SK-N-SH treated with all-trans-retinoic acid at 6 μM for 48 hours (cell line): ENCODE data around the gene PIK3R5.

Experiments
- ATAC-seq: fragments of 200-7000 bp; cut with Tn5 transposase; 3 replicates; pipeline ENCODE4 v1.9.1; 2020; ENCODE audit warnings: mild to moderate bottlenecking, moderate library complexity
- ARNTL ChIP-seq: fragments of 450-650 bp; formaldehyde crosslinking; IDR thresholded peaks from 2 replicates; pipeline ENCODE4 v1.5.0; 2020; ENCODE audit warnings: low read depth, mild to moderate bottlenecking, moderate library complexity, borderline replicate concordance
- BACH2 ChIP-seq: fragments of 250-450 bp; sonication (Bioruptor Pico); IDR thresholded peaks from 2 replicates; pipeline ENCODE4 v1.9.0; 2021; ENCODE audit warnings: mild to moderate bottlenecking, borderline replicate concordance
- CSDC2 ChIP-seq: fragments of 250-450 bp; sonication (Bioruptor Pico); IDR thresholded peaks from 2 replicates; pipeline ENCODE4 v1.5.0; 2020; ENCODE audit warnings: mild to moderate bottlenecking, moderate library complexity
- GLIS3 ChIP-seq: fragments of 250-450 bp; sonication (Bioruptor Pico); IDR thresholded peaks from 2 replicates; pipeline ENCODE4 v1.5.0; 2020; ENCODE audit warnings: mild to moderate bottlenecking, moderate library complexity
- ISL1 ChIP-seq: fragments of 250-450 bp; sonication (Bioruptor Pico); IDR thresholded peaks from 2 replicates; pipeline ENCODE4 v2.1.2; 2022; ENCODE audit warnings: mild to moderate bottlenecking, moderate library complexity
- PPARA ChIP-seq: fragments of 250-450 bp; sonication (Bioruptor Pico); IDR thresholded peaks from 2 replicates; pipeline ENCODE4 v1.5.0; 2020; ENCODE audit warnings: mild to moderate bottlenecking, borderline replicate concordance
- SNAI2 ChIP-seq: fragments of 250-450 bp; sonication (Bioruptor Pico); IDR thresholded peaks from 2 replicates; pipeline ENCODE4 v1.5.0; 2020; ENCODE audit warnings: mild to moderate bottlenecking, moderate library complexity
- TCF4 ChIP-seq: fragments of 250-450 bp; sonication (Bioruptor Pico); IDR thresholded peaks from 2 replicates; pipeline ENCODE4 v1.8.0; 2021; ENCODE audit warnings: mild to moderate bottlenecking, moderate library complexity, borderline replicate concordance
- TOX ChIP-seq: fragments of 250-450 bp; sonication (Bioruptor Pico); IDR thresholded peaks from 2 replicates; pipeline ENCODE4 v1.8.0; 2021; ENCODE audit warnings: mild to moderate bottlenecking, moderate library complexity, borderline replicate concordance
- ZC3H10 ChIP-seq: fragments of 250-450 bp; sonication (Bioruptor Pico); IDR thresholded peaks from 2 replicates; pipeline ENCODE4 v1.5.1; 2021; ENCODE audit warnings: mild to moderate bottlenecking, moderate library complexity
- ZFP3 ChIP-seq: fragments of 250-450 bp; sonication (Bioruptor Pico); IDR thresholded peaks from 2 replicates; pipeline ENCODE4 v1.5.0; 2020; ENCODE audit warnings: mild to moderate bottlenecking, moderate library complexity
- ZFP30 ChIP-seq: fragments of 450-650 bp; formaldehyde crosslinking; IDR thresholded peaks from 2 replicates; pipeline ENCODE4 v1.5.0; 2022; ENCODE audit warnings: mild to moderate bottlenecking, moderate library complexity
- ZNF565 ChIP-seq: fragments of 450-650 bp; formaldehyde crosslinking; conservative IDR thresholded peaks from 2 replicates; pipeline ENCODE4 v1.5.0; 2020; ENCODE audit warnings: low read depth, mild to moderate bottlenecking, moderate library complexity
- ZNF70 ChIP-seq: fragments of 450-650 bp; formaldehyde crosslinking; IDR thresholded peaks from 2 replicates; pipeline ENCODE4 v1.5.0; 2020; ENCODE audit warnings: mild to moderate bottlenecking, moderate library complexity
- ZNF8 ChIP-seq: fragments of 450-650 bp; formaldehyde crosslinking; IDR thresholded peaks from 2 replicates; pipeline ENCODE4 v1.5.0; 2020; ENCODE audit warnings: mild to moderate bottlenecking, moderate library complexity
- TF ChIP-seq, protein P1 (sequence below): fragments of 250-450 bp; sonication (Bioruptor Pico); IDR thresholded peaks from 2 replicates; pipeline ENCODE4 v1.8.0; 2021; ENCODE audit warnings: low read depth, mild to moderate bottlenecking, moderate library complexity, borderline replicate concordance
- TF ChIP-seq, protein P2 (sequence below): fragments of 250-450 bp; sonication (Bioruptor Pico); IDR thresholded peaks from 2 replicates; pipeline ENCODE4 v1.5.0; 2020; ENCODE audit warnings: mild to moderate bottlenecking, moderate library complexity
- TF ChIP-seq, protein P3 (sequence below): fragments of 250-450 bp; sonication (Bioruptor Pico); IDR thresholded peaks from 2 replicates; pipeline ENCODE4 v1.8.0; 2020; ENCODE audit warnings: mild to moderate bottlenecking, moderate library complexity, borderline replicate concordance
- TF ChIP-seq, protein P4 (sequence below): fragments of 250-450 bp; sonication (Bioruptor Pico); IDR thresholded peaks from 2 replicates; pipeline ENCODE4 v1.5.1; 2020; ENCODE audit warnings: low read depth, mild to moderate bottlenecking, moderate library complexity

Gene PIK3R5

DNA sequence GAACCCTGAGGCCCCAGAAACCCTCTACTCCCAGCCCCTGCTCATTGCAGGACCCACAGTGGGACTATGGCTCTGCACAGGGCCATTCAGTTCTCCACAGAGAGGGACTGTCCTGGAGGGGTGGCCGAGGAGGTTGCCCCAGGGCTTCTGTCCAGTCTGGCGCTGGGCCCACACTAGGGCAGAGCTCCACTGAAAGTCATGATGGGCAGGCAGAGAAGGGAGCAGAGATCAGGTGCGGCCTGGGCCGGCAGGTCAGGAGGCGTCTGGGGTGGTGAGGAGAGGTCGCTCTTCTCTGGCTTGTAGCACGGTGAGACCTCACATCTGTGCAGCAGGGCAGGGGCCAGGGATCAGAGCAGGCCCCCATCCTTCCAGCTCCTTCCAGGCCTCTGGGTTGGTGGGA lies 85.0 kb downstream of the PIK3R5 start:
- TF ChIP-seq PPARA (CRISPR knock-in tag) = no peak
- no peak for TF ChIP-seq ZC3H10 (CRISPR knock-in tag)
- no peak for TF ChIP-seq ARNTL (CRISPR knock-in tag)
- TF ChIP-seq, protein P1, sequence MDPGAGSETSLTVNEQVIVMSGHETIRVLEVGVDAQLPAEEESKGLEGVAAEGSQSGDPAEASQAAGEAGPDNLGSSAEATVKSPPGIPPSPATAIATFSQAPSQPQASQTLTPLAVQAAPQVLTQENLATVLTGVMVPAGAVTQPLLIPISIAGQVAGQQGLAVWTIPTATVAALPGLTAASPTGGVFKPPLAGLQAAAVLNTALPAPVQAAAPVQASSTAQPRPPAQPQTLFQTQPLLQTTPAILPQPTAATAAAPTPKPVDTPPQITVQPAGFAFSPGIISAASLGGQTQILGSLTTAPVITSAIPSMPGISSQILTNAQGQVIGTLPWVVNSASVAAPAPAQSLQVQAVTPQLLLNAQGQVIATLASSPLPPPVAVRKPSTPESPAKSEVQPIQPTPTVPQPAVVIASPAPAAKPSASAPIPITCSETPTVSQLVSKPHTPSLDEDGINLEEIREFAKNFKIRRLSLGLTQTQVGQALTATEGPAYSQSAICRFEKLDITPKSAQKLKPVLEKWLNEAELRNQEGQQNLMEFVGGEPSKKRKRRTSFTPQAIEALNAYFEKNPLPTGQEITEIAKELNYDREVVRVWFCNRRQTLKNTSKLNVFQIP (CRISPR knock-in tag) = no peak
- TF ChIP-seq, protein P2, sequence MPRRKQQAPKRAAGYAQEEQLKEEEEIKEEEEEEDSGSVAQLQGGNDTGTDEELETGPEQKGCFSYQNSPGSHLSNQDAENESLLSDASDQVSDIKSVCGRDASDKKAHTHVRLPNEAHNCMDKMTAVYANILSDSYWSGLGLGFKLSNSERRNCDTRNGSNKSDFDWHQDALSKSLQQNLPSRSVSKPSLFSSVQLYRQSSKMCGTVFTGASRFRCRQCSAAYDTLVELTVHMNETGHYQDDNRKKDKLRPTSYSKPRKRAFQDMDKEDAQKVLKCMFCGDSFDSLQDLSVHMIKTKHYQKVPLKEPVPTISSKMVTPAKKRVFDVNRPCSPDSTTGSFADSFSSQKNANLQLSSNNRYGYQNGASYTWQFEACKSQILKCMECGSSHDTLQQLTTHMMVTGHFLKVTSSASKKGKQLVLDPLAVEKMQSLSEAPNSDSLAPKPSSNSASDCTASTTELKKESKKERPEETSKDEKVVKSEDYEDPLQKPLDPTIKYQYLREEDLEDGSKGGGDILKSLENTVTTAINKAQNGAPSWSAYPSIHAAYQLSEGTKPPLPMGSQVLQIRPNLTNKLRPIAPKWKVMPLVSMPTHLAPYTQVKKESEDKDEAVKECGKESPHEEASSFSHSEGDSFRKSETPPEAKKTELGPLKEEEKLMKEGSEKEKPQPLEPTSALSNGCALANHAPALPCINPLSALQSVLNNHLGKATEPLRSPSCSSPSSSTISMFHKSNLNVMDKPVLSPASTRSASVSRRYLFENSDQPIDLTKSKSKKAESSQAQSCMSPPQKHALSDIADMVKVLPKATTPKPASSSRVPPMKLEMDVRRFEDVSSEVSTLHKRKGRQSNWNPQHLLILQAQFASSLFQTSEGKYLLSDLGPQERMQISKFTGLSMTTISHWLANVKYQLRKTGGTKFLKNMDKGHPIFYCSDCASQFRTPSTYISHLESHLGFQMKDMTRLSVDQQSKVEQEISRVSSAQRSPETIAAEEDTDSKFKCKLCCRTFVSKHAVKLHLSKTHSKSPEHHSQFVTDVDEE (CRISPR knock-in tag) = no peak
- TF ChIP-seq, protein P3, sequence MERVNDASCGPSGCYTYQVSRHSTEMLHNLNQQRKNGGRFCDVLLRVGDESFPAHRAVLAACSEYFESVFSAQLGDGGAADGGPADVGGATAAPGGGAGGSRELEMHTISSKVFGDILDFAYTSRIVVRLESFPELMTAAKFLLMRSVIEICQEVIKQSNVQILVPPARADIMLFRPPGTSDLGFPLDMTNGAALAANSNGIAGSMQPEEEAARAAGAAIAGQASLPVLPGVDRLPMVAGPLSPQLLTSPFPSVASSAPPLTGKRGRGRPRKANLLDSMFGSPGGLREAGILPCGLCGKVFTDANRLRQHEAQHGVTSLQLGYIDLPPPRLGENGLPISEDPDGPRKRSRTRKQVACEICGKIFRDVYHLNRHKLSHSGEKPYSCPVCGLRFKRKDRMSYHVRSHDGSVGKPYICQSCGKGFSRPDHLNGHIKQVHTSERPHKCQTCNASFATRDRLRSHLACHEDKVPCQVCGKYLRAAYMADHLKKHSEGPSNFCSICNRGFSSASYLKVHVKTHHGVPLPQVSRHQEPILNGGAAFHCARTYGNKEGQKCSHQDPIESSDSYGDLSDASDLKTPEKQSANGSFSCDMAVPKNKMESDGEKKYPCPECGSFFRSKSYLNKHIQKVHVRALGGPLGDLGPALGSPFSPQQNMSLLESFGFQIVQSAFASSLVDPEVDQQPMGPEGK = no peak
- TF ChIP-seq ZNF70 (CRISPR knock-in tag) = no peak
- no peak for TF ChIP-seq ISL1 (CRISPR knock-in tag)
- no peak for TF ChIP-seq CSDC2 (CRISPR knock-in tag)
- TF ChIP-seq ZFP3 (CRISPR knock-in tag) = no peak
- TF ChIP-seq BACH2 (CRISPR knock-in tag) = no peak
- TF ChIP-seq, protein P4, sequence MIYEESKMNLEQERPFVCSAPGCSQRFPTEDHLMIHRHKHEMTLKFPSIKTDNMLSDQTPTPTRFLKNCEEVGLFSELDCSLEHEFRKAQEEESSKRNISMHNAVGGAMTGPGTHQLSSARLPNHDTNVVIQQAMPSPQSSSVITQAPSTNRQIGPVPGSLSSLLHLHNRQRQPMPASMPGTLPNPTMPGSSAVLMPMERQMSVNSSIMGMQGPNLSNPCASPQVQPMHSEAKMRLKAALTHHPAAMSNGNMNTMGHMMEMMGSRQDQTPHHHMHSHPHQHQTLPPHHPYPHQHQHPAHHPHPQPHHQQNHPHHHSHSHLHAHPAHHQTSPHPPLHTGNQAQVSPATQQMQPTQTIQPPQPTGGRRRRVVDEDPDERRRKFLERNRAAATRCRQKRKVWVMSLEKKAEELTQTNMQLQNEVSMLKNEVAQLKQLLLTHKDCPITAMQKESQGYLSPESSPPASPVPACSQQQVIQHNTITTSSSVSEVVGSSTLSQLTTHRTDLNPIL (CRISPR knock-in tag) = no peak
- no peak for TF ChIP-seq TOX (CRISPR knock-in tag)
- TF ChIP-seq GLIS3 (CRISPR knock-in tag) = no peak
- TF ChIP-seq SNAI2 (CRISPR knock-in tag) = no peak
- no peak for TF ChIP-seq TCF4
- TF ChIP-seq ZNF565 = no peak
- TF ChIP-seq, all 23 proteins: peak for 0
- ATAC-seq = no peak

DNA sequence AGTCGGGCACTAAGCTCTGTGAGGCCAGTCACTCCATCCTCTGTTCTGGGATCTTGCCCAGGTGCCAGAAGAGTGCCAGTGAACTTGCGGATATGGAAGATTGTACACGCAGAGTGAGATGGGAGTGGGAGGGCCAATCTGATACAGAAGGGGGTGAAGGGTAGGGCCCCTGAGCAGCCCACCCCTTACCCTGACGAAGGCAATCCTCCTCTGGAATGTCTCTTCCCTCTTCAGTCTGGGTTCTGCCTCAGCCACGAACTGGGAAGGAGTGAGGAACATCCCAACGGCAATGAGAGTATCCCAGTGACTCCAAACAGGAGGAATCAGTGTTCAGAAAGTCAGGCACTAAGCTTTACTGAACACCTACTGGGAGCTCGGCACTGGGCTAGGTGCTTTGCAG lies 86.1 kb downstream of the PIK3R5 start:
- TF ChIP-seq SNAI2 (CRISPR knock-in tag) (no peak), ZNF8 (CRISPR knock-in tag) (no peak), ARNTL (CRISPR knock-in tag) (no peak), ZC3H10 (CRISPR knock-in tag) (no peak)
- no peak for ATAC-seq

DNA sequence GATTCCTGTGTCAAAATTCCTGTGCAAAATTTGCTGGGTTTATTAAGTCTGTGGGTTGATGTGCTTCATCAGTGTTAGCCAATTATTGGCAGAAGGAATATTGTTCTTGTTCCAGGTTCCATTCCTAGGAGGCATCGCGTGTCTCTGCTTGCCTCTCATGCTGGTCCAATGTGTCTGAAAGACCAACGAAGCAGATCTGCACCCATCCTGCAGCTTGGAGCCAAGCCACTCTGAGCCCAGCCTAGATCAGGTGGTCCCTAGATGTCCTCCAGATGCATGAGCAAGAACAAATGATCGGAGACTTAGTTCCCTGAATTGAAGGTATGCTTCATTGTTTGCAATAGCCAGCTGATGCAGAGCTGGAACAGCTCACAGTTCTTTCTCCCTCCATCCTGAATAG lies 87.5 kb downstream of the PIK3R5 start:
- no peak for ATAC-seq
- TF ChIP-seq, protein P2 (CRISPR knock-in tag) = no peak
- TF ChIP-seq BACH2 (CRISPR knock-in tag) (no peak), ZNF70 (CRISPR knock-in tag) (no peak), CSDC2 (CRISPR knock-in tag) (no peak), ZFP3 (CRISPR knock-in tag) (no peak), ISL1 (CRISPR knock-in tag) (no peak), TCF4 (no peak), ZFP30 (CRISPR knock-in tag) (no peak), GLIS3 (CRISPR knock-in tag) (no peak)
